ENCODE measurements around the gene ABAT. TPM values are rescaled to one million over a fixed set of nuclear protein-coding genes. Genes with fewer than 3 reads are reported as not detected.

Gene ABAT
- total RNA-seq, 1 donor from 2014 or later: 21.4 TPM

GRCh38 chr16:8727857-8728618 lies 53.6 kb downstream of the ABAT start:
- no peak for TF ChIP-seq CTCF (IDR thresholded peaks at IDR 0.05; ENCODE audit: unreplicated experiment)
- Mint-ChIP-seq H3K27ac (no peak overlapping the region), H3K27me3 (ENCODE audit: low read depth) (no peaks in the 10 kb centered on the region), H3K9me3 (no peaks in the 10 kb centered on the region), H3K4me3 (no peak overlapping the region), H3K36me3 (peaks cover 5% of the 10 kb centered on the region), H3K4me1 (peaks cover 2% of the 10 kb centered on the region)
- DNase-seq (ENCODE audit: low spot score in 2 of 2, unreplicated experiment in 2 of 2): no peak

- peaks cover 6% of the 10 kb centered on the region for H3K36me3 Mint-ChIP-seq
- no peak overlapping the region for H3K27ac Mint-ChIP-seq
- peaks cover 4% of the 10 kb centered on the region for H3K9me3 Mint-ChIP-seq
- TF ChIP-seq CTCF (IDR thresholded peaks at IDR 0.05; ENCODE audit: unreplicated experiment): no peak
- no peak overlapping the region for H3K4me3 Mint-ChIP-seq
- no peaks in the 10 kb centered on the region for H3K27me3 Mint-ChIP-seq (ENCODE audit: low read depth)
- H3K4me1 Mint-ChIP-seq: peaks cover 2% of the 10 kb centered on the region
- no peak for DNase-seq (ENCODE audit: low spot score in 2 of 2, unreplicated experiment in 2 of 2)
These were observed 55.4 kb downstream of the ABAT start for GRCh38 chr16:8729779-8730334.

GRCh38 chr16:8730335-8730915 lies 56.0 kb downstream of the ABAT start:
- Mint-ChIP-seq H3K27ac (no peak overlapping the region), H3K27me3 (ENCODE audit: low read depth) (no peaks in the 10 kb centered on the region), H3K9me3 (peaks cover 4% of the 10 kb centered on the region), H3K36me3 (peaks cover 5% of the 10 kb centered on the region), H3K4me1 (peaks cover 2% of the 10 kb centered on the region), H3K4me3 (no peak overlapping the region)
- no peak for DNase-seq (ENCODE audit: low spot score in 2 of 2, unreplicated experiment in 2 of 2)
- TF ChIP-seq CTCF (IDR thresholded peaks at IDR 0.05; ENCODE audit: unreplicated experiment): no peak

GRCh38 chr16:8733849-8734540 lies 59.6 kb downstream of the ABAT start:
- H3K27me3 Mint-ChIP-seq (ENCODE audit: low read depth): no peaks in the 10 kb centered on the region

GRCh38 chr16:8735574-8735973 lies 61.2 kb downstream of the ABAT start:
- no peak overlapping the region for H3K4me3 Mint-ChIP-seq

More at GRCh38 chr16:8733849-8734540, 59.6 kb downstream of the ABAT start:
- TF ChIP-seq CTCF (IDR thresholded peaks at IDR 0.05; ENCODE audit: unreplicated experiment): no peak
- H3K4me1 Mint-ChIP-seq: no peaks in the 10 kb centered on the region
- no peak overlapping the region for H3K27ac Mint-ChIP-seq
- no peak overlapping the region for H3K4me3 Mint-ChIP-seq
- peaks cover 15% of the 10 kb centered on the region for H3K36me3 Mint-ChIP-seq
- peaks cover 4% of the 10 kb centered on the region for H3K9me3 Mint-ChIP-seq
- DNase-seq (ENCODE audit: low spot score in 2 of 2, unreplicated experiment in 2 of 2): no peak

More at GRCh38 chr16:8735574-8735973, 61.2 kb downstream of the ABAT start:
- peaks cover 4% of the 10 kb centered on the region for H3K9me3 Mint-ChIP-seq
- no peak overlapping the region for H3K27ac Mint-ChIP-seq
- peaks cover 15% of the 10 kb centered on the region for H3K36me3 Mint-ChIP-seq
- TF ChIP-seq CTCF (IDR thresholded peaks at IDR 0.05; ENCODE audit: unreplicated experiment): no peak
- H3K27me3 Mint-ChIP-seq (ENCODE audit: low read depth): no peaks in the 10 kb centered on the region
- no peaks in the 10 kb centered on the region for H3K4me1 Mint-ChIP-seq
- DNase-seq (ENCODE audit: low spot score in 2 of 2, unreplicated experiment in 2 of 2): no peak
